Nephron (organoid): ENCODE measurements around the gene POC1A.

Experiments
- H3K27ac Mint-ChIP-seq, 3 experiments: 2 replicates each; pipeline ENCODE4 v1.8.0; 2020; ENCODE audit warnings: mixed read lengths in 3 of 3, mild to moderate bottlenecking in 2 of 3, moderate library complexity in 1 of 3
- H3K27me3 Mint-ChIP-seq: 2 replicates; pipeline ENCODE4 v1.8.0; 2021; ENCODE audit warnings: low read depth, mild to moderate bottlenecking, moderate library complexity, mixed read lengths
- H3K36me3 Mint-ChIP-seq: 2 replicates; pipeline ENCODE4 v1.8.0; 2020; ENCODE audit warnings: low read depth, mixed read lengths
- H3K4me1 Mint-ChIP-seq: 2 replicates; pipeline ENCODE4 v1.8.0; 2020; ENCODE audit warnings: mixed read lengths
- H3K4me3 Mint-ChIP-seq, 3 experiments: 2 replicates each; pipeline ENCODE4 v1.8.0; 2020; ENCODE audit warnings: mild to moderate bottlenecking in 3 of 3, mixed read lengths in 3 of 3, moderate library complexity in 2 of 3
- H3K9me3 Mint-ChIP-seq: 2 replicates; pipeline ENCODE4 v1.8.0; 2020; ENCODE audit warnings: mixed read lengths
- TF ChIP-seq, protein P1 (sequence below), 3 experiments: fragments of 200-600 bp; sonication (generic); IDR thresholded peaks; one replicate each; pipeline ENCODE4 v1.5.0; 2021; ENCODE audit warnings: antibody characterized with exemption in 3 of 3; ENCODE audit not compliant: unreplicated experiment in 3 of 3

POC1A gene

DNA sequence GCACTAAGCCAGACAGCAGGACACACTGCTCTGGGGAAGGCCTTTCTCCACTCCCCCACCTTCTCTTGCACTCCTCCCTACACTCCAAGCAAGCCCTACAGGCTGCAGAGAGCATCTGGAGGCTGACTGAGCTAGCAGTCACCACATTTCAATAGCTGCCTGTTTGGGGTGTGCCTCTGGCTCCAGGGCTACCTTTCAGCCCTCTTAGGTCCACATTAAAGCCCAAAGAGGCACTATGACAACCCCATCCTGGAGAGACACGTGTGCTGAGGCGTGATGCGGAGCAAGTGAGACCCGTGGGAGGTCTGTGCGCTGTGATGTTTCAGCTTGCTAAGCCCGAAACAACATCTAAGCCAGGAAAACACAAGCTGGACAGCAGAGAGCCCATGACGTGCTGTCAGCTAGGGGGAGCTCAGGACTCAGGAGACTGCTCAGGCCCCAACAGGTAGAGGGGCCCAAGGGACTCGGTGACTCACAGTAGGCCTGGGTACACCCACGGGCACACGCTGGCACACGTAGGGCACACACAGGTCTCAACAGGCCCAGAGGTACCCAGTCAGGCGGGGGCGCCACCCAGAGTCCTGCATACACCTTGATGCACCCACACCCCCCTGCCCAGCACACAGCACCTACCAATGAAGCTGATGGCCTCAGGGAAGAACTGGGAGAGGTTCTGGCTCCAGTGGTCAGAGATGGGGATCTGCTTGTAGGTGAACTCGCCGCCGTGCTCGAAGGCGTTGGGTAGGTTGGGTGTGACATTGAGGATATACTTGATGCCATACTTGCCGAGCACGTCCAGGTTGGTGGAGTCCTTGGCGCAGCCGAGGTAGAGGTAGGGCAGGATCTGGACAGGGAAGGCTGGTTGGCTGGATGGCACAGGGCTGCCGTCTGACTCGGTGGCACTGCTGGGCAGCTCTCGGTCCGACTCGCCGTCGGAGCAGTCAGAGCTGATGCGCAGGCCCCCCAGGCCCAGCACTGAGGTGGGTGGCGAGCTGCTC is 100.6 kb downstream of the POC1A start:
- H3K27ac Mint-ChIP-seq = peak overlapping the region; percentile 94 to 96 (median 94)
- H3K36me3 Mint-ChIP-seq = peaks cover 45% of the 10 kb centered on the region
- H3K9me3 Mint-ChIP-seq = no peaks in the 10 kb centered on the region
- peak overlapping the region; percentile 83 to 91 (median 90) for H3K4me3 Mint-ChIP-seq
- H3K4me1 Mint-ChIP-seq = peaks cover 31% of the 10 kb centered on the region
- TF ChIP-seq, protein P1, sequence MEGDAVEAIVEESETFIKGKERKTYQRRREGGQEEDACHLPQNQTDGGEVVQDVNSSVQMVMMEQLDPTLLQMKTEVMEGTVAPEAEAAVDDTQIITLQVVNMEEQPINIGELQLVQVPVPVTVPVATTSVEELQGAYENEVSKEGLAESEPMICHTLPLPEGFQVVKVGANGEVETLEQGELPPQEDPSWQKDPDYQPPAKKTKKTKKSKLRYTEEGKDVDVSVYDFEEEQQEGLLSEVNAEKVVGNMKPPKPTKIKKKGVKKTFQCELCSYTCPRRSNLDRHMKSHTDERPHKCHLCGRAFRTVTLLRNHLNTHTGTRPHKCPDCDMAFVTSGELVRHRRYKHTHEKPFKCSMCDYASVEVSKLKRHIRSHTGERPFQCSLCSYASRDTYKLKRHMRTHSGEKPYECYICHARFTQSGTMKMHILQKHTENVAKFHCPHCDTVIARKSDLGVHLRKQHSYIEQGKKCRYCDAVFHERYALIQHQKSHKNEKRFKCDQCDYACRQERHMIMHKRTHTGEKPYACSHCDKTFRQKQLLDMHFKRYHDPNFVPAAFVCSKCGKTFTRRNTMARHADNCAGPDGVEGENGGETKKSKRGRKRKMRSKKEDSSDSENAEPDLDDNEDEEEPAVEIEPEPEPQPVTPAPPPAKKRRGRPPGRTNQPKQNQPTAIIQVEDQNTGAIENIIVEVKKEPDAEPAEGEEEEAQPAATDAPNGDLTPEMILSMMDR (IDR thresholded peaks at IDR 0.05; ENCODE audit: unreplicated experiment in 3 of 3) = no peak
- no peaks in the 10 kb centered on the region for H3K27me3 Mint-ChIP-seq

DNA sequence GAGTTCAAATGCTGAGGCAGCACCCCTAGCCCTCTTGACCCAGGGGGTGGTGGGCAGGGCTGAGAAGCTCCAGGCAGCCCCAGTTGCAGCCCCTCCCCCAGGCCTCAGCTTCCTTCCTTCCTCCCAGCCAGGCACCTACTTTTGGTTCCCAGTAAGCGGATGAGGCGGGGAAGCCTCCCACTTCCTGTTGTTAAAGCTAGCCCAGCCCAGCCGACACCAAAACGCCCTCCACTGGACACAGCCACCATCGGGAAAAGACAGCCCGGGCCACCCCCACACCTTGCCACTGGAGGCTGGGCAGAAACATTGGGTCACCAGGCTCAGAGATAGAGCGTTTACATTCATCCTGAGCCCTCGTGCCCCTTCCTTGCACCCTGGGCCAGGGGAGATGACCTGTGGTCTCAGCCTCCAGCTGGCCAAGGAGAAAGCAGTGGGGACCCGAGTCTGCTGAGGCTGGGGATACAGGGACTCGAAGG is 101.4 kb downstream of the POC1A start:
- Mint-ChIP-seq H3K4me3 (peak overlapping the region; percentile 83 to 91 (median 90)), H3K9me3 (no peaks in the 10 kb centered on the region), H3K27ac (peak overlapping the region; percentile 94 to 96 (median 94)), H3K36me3 (peaks cover 45% of the 10 kb centered on the region), H3K27me3 (no peaks in the 10 kb centered on the region), H3K4me1 (peaks cover 31% of the 10 kb centered on the region)
- TF ChIP-seq, protein P1 (IDR thresholded peaks at IDR 0.05; ENCODE audit: unreplicated experiment in 3 of 3) = peak in 2 of 3 experiments; percentile 13 to 31

- Mint-ChIP-seq H3K27me3 (no peaks in the 10 kb centered on the region), H3K9me3 (no peaks in the 10 kb centered on the region), H3K4me1 (peaks cover 23% of the 10 kb centered on the region)
Measured at GRCh38 chr3:52051444-52051843, 102.8 kb downstream of the POC1A start.

DNA sequence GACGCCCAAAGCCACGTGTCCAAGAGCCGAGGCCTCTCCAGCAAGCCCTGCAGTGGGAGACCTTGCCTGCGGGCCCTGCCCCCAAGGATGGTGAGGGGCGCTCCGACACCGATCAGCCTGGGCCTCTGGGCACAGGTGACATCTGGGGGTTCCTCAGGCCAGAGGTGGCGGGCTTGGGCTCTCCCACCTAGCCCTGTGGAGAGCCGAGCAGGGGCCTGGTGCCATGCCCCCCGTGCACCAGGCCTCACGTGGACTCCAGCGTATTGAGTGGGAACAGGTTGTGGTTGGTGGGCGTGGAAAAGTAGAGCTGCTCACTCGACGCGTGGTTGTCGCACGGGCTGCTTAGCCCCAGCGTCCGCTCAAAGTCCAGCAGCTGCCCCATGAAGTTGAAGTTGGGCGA is 103.7 kb downstream of the POC1A start:
- Mint-ChIP-seq H3K27ac (no peak overlapping the region), H3K27me3 (peaks cover 1% of the 10 kb centered on the region), H3K9me3 (no peaks in the 10 kb centered on the region), H3K4me3 (peak overlapping the region in 1 of 3 experiments; percentile 24), H3K4me1 (peaks cover 25% of the 10 kb centered on the region), H3K36me3 (peaks cover 45% of the 10 kb centered on the region)
- TF ChIP-seq, protein P1 (IDR thresholded peaks at IDR 0.05; ENCODE audit: unreplicated experiment in 3 of 3) = no peak

More at GRCh38 chr3:52051444-52051843, 102.8 kb downstream of the POC1A start:
- Mint-ChIP-seq H3K27ac (peak overlapping the region in 2 of 3 experiments; percentile 61 to 96), H3K4me3 (no peak overlapping the region), H3K36me3 (peaks cover 45% of the 10 kb centered on the region)
- TF ChIP-seq, protein P1 (IDR thresholded peaks at IDR 0.05; ENCODE audit: unreplicated experiment in 3 of 3) = no peak

DNA sequence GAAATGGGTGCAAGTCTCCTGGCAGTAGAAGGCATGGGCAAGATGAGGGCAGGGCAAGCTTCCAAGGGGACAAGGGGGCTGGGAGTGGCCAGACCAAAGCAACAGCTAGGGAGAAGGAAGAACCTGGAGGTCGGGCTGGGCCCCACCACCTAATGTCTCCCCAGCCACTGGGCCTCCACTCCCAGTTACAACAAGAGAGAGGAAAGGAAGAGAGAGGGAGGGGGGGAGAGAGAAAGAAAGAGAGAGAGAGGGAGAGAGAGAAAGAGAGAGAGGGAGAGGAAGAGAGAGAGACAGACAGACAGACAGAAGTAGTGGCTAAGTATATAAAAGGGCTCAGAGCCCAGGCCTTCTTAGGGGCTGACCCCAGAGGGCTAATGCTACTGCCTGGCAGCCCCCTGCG is 104.7 kb downstream of the POC1A start:
- H3K9me3 Mint-ChIP-seq = no peaks in the 10 kb centered on the region
- no peak overlapping the region for H3K4me3 Mint-ChIP-seq
- H3K36me3 Mint-ChIP-seq = peaks cover 45% of the 10 kb centered on the region
- TF ChIP-seq, protein P1 (IDR thresholded peaks at IDR 0.05; ENCODE audit: unreplicated experiment in 3 of 3) = no peak
- peaks cover 5% of the 10 kb centered on the region for H3K27me3 Mint-ChIP-seq
- H3K4me1 Mint-ChIP-seq = peaks cover 31% of the 10 kb centered on the region
- no peak overlapping the region for H3K27ac Mint-ChIP-seq
